A673 (cell line): Measurements from ENCODE around the gene VARS2.

ENCODE experiments used
- CTCF ChIP-seq: fragments of 300-800, 200-600 bp; sonication (generic); conservative IDR thresholded peaks from 2 replicates; pipeline ENCODE4 v1.5.1; 2017; ENCODE audit warnings: low read depth, mild to moderate bottlenecking, antibody characterized with exemption, low read length, moderate library complexity, mixed read lengths
- EZH2 ChIP-seq: fragments of 200-600 bp; sonication (generic); IDR thresholded peaks from 2 replicates; pipeline ENCODE4 v1.6.1; 2017; ENCODE audit warnings: borderline replicate concordance, low read depth, mild to moderate bottlenecking, mixed read lengths, antibody characterized with exemption, low read length; ENCODE audit not compliant: poor library complexity, severe bottlenecking

GRCh38 chr6:30875244-30876038, 38.6 kb upstream of the VARS2 start:
- TF ChIP-seq CTCF: no peak
- TF ChIP-seq EZH2: no peak
